Tibial nerve (tissue), 4 donors: ENCODE results near the gene CNOT10.

Experiments used
- CTCF ChIP-seq, 5 experiments: fragments of 200-600 bp in 3 of 5; fragments of 450-650 bp in 2 of 5; sonication (generic) in 3 of 5; IDR thresholded peaks; one replicate each; pipeline ENCODE4 v1.5.1; 2016 to 2019; ENCODE audit warnings: antibody characterized with exemption in 5 of 5, mild to moderate bottlenecking in 3 of 5, moderate library complexity in 2 of 5
- EP300 ChIP-seq, 2 donors: sonication (generic); formaldehyde crosslinking; IDR thresholded peaks; one replicate each; pipeline ENCODE4 v1.6.1; 2017; ENCODE audit warnings: antibody characterized with exemption in 2 of 2, mild to moderate bottlenecking in 1 of 2

GRCh38 chr3:32821686-32822296, 136.8 kb downstream of the CNOT10 start:
- TF ChIP-seq CTCF (IDR thresholded peaks at IDR 0.05) (no peak), EP300 (IDR thresholded peaks at IDR 0.05) (no peak)
